H1 (cell line): ENCODE results near the gene CCL1.

Experiments
- CBX5 ChIP-seq: fragments of 300-800, 300-1000 bp; sonication (generic); IDR thresholded peaks from 2 replicates; pipeline ENCODE4 v1.7.1; 2016; ENCODE audit warnings: antibody characterized with exemption, low read length, low read depth
- CHD2 ChIP-seq: IDR thresholded peaks from 2 replicates; pipeline ENCODE4 v1.6.1; 2012; ENCODE audit warnings: low read length, improper control_type of control experiment
- EP300 ChIP-seq, 2 experiments: IDR thresholded peaks; 1 replicate in 1 of 2; 2 replicates in 1 of 2; pipeline ENCODE4 v1.6.1; 2011 to 2012; ENCODE audit warnings: low read depth in 2 of 2, low read length in 2 of 2, mild to moderate bottlenecking in 2 of 2, borderline replicate concordance in 1 of 2, inconsistent platforms in 1 of 2, moderate library complexity in 1 of 2
- EZH2 ChIP-seq: fragments of 200-600 bp; sonication (generic); IDR thresholded peaks from 2 replicates; pipeline ENCODE4 v1.7.1; 2012; ENCODE audit warnings: low read depth, mild to moderate bottlenecking, moderate library complexity, low read length, inconsistent platforms; ENCODE audit not compliant: severe bottlenecking
- HDAC6 ChIP-seq: IDR thresholded peaks from one replicate; pipeline ENCODE4 v1.7.1; 2012; ENCODE audit warnings: low read depth, mild to moderate bottlenecking, inconsistent platforms, low read length, moderate library complexity
- POLR2A ChIP-seq, 2 experiments: IDR thresholded peaks; 1 replicate in 1 of 2; 2 replicates in 1 of 2; pipeline ENCODE4 v1.6.1; 2011; ENCODE audit warnings: low read depth in 2 of 2, low read length in 2 of 2, mild to moderate bottlenecking in 2 of 2; ENCODE audit errors: control extremely low read depth in 1 of 2
- POLR2AphosphoS5 ChIP-seq: IDR thresholded peaks from 2 replicates; pipeline ENCODE4 v1.6.1; 2011; ENCODE audit warnings: low read depth, low read length
- SIN3A ChIP-seq, 2 experiments: IDR thresholded peaks in 1 of 2; conservative IDR thresholded peaks in 1 of 2; 2 replicates each; pipeline ENCODE4 v1.6.1; 2011 to 2012; ENCODE audit warnings: low read length in 2 of 2, improper control_type of control experiment in 1 of 2, low read depth in 1 of 2, mild to moderate bottlenecking in 1 of 2
- SP2 ChIP-seq: IDR thresholded peaks from 2 replicates; pipeline ENCODE4 v1.6.1; 2012; ENCODE audit warnings: mild to moderate bottlenecking, low read length, inconsistent platforms
- SUZ12 ChIP-seq: fragments of 200-600 bp; sonication (generic); IDR thresholded peaks from 2 replicates; pipeline ENCODE4 v1.6.1; 2012; ENCODE audit warnings: mild to moderate bottlenecking, inconsistent platforms, low read length, moderate library complexity, mixed read lengths
- TAF1 ChIP-seq: IDR thresholded peaks from 2 replicates; pipeline ENCODE4 v1.6.1; 2011; ENCODE audit warnings: mild to moderate bottlenecking, low read depth, low read length
- TF ChIP-seq, protein P1 (sequence below), 3 experiments: IDR thresholded peaks; 1 replicate in 2 of 3; 2 replicates in 1 of 3; pipeline versions ENCODE4 v1.5.1 to v1.6.1; 2011; ENCODE audit warnings: low read length in 3 of 3, mild to moderate bottlenecking in 3 of 3, inconsistent platforms in 2 of 3, low read depth in 1 of 3, moderate library complexity in 1 of 3; ENCODE audit not compliant: insufficient read depth in 1 of 3; ENCODE audit errors: control extremely low read depth in 1 of 3
- TF ChIP-seq, protein P2 (sequence below): IDR thresholded peaks from 2 replicates; pipeline ENCODE4 v1.6.1; 2012; ENCODE audit warnings: inconsistent platforms

DNA sequence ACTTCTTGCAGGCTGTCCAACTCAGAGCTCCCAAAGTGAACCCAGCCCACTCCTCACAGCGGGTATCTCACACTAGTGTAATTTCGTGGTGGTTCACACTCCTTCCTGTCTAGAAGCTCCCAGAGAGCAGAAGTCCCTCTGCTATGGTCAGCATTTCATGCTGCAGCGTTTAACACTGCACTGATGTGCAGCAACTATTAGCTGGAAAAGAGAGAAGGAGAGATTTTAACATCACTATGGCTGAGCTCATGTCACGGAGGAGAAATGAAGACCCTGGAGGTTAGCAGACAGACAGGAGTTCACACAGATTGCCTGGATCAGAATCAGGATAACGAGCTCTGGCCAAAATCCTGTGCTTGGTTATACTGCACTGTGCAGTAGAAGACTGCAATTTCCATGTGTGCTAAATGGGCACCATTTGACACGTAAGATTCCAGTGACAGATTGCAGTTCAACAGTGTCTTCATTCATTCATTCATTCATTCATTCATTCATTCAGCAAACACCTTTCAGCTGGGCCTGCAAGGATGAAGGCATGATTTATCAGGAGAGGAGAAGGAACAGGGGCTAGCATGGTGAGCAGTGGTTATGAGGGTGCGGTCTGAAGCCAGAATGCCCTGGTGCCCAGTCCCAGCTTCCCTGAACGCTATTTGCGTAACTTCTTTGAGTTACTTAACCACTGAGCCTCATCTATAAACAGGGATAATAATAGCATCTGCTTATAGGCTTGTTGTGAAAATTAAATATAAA lies 5.3 kb upstream of the CCL1 start:
- TF ChIP-seq POLR2A (IDR thresholded peaks at IDR 0.05; ENCODE audit: control extremely low read depth in 1 of 2, low read depth in 2 of 2, low read length in 2 of 2): no peak
- TF ChIP-seq, protein P1, sequence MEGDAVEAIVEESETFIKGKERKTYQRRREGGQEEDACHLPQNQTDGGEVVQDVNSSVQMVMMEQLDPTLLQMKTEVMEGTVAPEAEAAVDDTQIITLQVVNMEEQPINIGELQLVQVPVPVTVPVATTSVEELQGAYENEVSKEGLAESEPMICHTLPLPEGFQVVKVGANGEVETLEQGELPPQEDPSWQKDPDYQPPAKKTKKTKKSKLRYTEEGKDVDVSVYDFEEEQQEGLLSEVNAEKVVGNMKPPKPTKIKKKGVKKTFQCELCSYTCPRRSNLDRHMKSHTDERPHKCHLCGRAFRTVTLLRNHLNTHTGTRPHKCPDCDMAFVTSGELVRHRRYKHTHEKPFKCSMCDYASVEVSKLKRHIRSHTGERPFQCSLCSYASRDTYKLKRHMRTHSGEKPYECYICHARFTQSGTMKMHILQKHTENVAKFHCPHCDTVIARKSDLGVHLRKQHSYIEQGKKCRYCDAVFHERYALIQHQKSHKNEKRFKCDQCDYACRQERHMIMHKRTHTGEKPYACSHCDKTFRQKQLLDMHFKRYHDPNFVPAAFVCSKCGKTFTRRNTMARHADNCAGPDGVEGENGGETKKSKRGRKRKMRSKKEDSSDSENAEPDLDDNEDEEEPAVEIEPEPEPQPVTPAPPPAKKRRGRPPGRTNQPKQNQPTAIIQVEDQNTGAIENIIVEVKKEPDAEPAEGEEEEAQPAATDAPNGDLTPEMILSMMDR (IDR thresholded peaks at IDR 0.05; ENCODE audit: control extremely low read depth in 1 of 3, insufficient read depth in 1 of 3, low read depth in 1 of 3, low read length in 3 of 3): no peak
- no peak for TF ChIP-seq POLR2AphosphoS5
- no peak for TF ChIP-seq SUZ12
- no peak for TF ChIP-seq EZH2
- no peak for TF ChIP-seq CBX5
- TF ChIP-seq SP2: no peak
- TF ChIP-seq, protein P2, sequence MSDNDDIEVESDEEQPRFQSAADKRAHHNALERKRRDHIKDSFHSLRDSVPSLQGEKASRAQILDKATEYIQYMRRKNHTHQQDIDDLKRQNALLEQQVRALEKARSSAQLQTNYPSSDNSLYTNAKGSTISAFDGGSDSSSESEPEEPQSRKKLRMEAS: no peak
- no peak for TF ChIP-seq CHD2
- TF ChIP-seq EP300 (IDR thresholded peaks at IDR 0.05; ENCODE audit: borderline replicate concordance in 1 of 2, low read depth in 2 of 2, low read length in 2 of 2): no peak
- no peak for TF ChIP-seq SIN3A (conservative IDR thresholded peaks at IDR 0.05 in 1 of 2, IDR thresholded peaks at IDR 0.05 in 1 of 2; ENCODE audit: low read depth in 1 of 2, low read length in 2 of 2)
- no peak for TF ChIP-seq TAF1
- no peak for TF ChIP-seq HDAC6
